Activated CD4-positive, alpha-beta T cell treated with anti-CD3 and anti-CD28 coated beads, Interleukin-2, amount 50 U/mL, for 16 hours (primary cell): ENCODE results near the gene MEOX2.

ENCODE experiments used
- DNase-seq: peaks from one replicate; pipeline ENCODE4 v3.0.0-alpha.2; 2020

Gene MEOX2

GRCh38 chr7:15607529-15608210 is 78.8 kb downstream of the MEOX2 start:
- no peak for DNase-seq

GRCh38 chr7:15606561-15606960 is 79.9 kb downstream of the MEOX2 start:
- no peak for DNase-seq

- DNase-seq = no peak
These were observed 82.3 kb downstream of the MEOX2 start for GRCh38 chr7:15604166-15604565.

- no peak for DNase-seq
These were observed 83.4 kb downstream of the MEOX2 start for GRCh38 chr7:15603124-15603523.

GRCh38 chr7:15602236-15602635 is 84.2 kb downstream of the MEOX2 start:
- DNase-seq = no peak

GRCh38 chr7:15601175-15601574 is 85.3 kb downstream of the MEOX2 start:
- DNase-seq = no peak

- DNase-seq = no peak
These were observed 86.2 kb downstream of the MEOX2 start for GRCh38 chr7:15600298-15600697.

GRCh38 chr7:15594461-15594860 is 92.0 kb downstream of the MEOX2 start:
- DNase-seq = no peak

- DNase-seq = no peak
These were observed 93.1 kb downstream of the MEOX2 start for GRCh38 chr7:15593382-15593781.

GRCh38 chr7:15586266-15586665 is 100.2 kb downstream of the MEOX2 start:
- no peak for DNase-seq

- no peak for DNase-seq
These were observed 101.9 kb downstream of the MEOX2 start for GRCh38 chr7:15584575-15584974.

GRCh38 chr7:15582773-15583172 is 103.7 kb downstream of the MEOX2 start:
- no peak for DNase-seq

- DNase-seq = no peak
These were observed 105.0 kb downstream of the MEOX2 start for GRCh38 chr7:15581352-15581951.

GRCh38 chr7:15580604-15581351 is 105.7 kb downstream of the MEOX2 start:
- no peak for DNase-seq

- no peak for DNase-seq
These were observed 108.9 kb downstream of the MEOX2 start for GRCh38 chr7:15577600-15577999.

GRCh38 chr7:15571301-15571878 is 115.1 kb downstream of the MEOX2 start:
- DNase-seq = no peak

- no peak for DNase-seq
These were observed 118.8 kb downstream of the MEOX2 start for GRCh38 chr7:15567652-15568051.

- DNase-seq = no peak
These were observed 119.4 kb downstream of the MEOX2 start for GRCh38 chr7:15567036-15567435.

- DNase-seq = no peak
These were observed 120.0 kb downstream of the MEOX2 start for GRCh38 chr7:15566476-15566875.

GRCh38 chr7:15561835-15562234 is 124.6 kb downstream of the MEOX2 start, which contains the start of gene AGMO:
AGMO (minus strand) TSS chr7:15562015.
- DNase-seq = no peak
